HFF-Myc (cell line): ENCODE data around the gene CFAP251.
"Not testable (repeated sequence)": the region's sequence is repeated elsewhere in the genome, so short reads cannot be mapped to it uniquely, and the experiment has no call there.

Experiments used
- DNase-seq: peaks from one replicate; pipeline ENCODE4 v3.0.0-alpha.2; 2011; ENCODE audit warnings: low read depth; ENCODE audit errors: extremely low read depth
- H3K4me3 ChIP-seq: replicated peaks from 2 replicates; pipeline ENCODE4 v1.5.1; 2011; ENCODE audit warnings: low read depth, mild to moderate bottlenecking, control low read depth, low read length
- TF ChIP-seq, protein P1 (sequence below): IDR thresholded peaks from 2 replicates; pipeline ENCODE4 v1.5.1; 2012; ENCODE audit warnings: mild to moderate bottlenecking, low read depth, low read length, control low read depth; ENCODE audit errors: missing control alignments

CFAP251 gene

DNA sequence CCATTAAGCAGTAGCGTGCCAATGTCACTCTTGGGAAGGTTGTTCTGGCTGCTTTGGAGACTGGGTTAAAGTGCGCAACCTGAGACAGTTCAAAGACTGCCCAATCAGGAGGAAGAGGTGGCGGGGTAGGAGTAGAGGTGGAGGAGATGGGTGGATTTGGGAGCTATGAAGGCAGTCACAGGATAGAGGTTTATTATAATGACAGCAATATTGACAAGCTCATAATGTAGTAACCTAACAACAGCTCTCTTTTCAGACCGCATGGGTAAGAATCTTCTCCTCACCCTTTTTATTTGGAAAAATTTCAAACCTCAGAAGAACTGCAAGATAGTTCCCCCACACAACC is 35.1 kb upstream of the CFAP251 start:
- H3K4me3 ChIP-seq, result no peak overlapping the region
- TF ChIP-seq, protein P1, sequence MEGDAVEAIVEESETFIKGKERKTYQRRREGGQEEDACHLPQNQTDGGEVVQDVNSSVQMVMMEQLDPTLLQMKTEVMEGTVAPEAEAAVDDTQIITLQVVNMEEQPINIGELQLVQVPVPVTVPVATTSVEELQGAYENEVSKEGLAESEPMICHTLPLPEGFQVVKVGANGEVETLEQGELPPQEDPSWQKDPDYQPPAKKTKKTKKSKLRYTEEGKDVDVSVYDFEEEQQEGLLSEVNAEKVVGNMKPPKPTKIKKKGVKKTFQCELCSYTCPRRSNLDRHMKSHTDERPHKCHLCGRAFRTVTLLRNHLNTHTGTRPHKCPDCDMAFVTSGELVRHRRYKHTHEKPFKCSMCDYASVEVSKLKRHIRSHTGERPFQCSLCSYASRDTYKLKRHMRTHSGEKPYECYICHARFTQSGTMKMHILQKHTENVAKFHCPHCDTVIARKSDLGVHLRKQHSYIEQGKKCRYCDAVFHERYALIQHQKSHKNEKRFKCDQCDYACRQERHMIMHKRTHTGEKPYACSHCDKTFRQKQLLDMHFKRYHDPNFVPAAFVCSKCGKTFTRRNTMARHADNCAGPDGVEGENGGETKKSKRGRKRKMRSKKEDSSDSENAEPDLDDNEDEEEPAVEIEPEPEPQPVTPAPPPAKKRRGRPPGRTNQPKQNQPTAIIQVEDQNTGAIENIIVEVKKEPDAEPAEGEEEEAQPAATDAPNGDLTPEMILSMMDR, result no peak
- DNase-seq, result no peak

DNA sequence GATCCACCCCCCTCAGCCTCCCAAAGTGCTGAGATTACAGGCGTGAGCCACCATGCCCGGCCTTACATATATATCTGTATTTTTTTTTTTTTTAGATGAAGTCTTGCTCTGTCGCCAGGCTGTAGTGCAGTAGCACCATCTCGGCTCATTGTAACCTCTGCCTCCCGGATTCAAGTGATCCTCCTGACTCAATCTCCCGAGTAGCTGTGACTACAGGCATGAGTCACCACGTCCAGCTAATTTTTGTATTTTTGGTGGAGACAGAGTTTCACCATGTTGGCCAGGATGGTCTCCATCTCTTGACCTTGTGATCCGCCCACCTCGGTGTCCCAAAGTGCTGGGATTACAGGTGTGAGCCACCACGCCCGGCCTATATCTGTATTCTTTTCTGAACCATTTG is 33.3 kb upstream of the CFAP251 start:
- not testable (repeated sequence) for DNase-seq, H3K4me3 ChIP-seq

DNA sequence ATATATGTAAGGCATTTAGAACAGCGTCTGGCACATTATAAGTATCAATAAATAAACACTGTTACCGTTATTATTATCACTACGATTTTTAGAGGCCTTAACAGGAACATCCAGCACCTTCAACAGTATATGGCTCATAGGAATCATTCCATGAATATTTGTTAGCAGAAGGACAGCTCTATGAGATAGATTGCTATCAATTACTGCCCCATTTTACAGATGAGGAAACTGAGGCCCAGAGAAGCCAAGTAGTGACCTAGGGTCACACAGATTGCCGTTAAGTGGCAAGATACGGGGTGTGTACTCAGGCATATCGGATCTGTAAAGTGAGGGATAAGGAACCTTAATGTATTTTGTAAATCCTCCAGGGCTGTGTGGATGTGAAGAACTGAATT is 30.3 kb upstream of the CFAP251 start:
- TF ChIP-seq, protein P1, result no peak

DNA sequence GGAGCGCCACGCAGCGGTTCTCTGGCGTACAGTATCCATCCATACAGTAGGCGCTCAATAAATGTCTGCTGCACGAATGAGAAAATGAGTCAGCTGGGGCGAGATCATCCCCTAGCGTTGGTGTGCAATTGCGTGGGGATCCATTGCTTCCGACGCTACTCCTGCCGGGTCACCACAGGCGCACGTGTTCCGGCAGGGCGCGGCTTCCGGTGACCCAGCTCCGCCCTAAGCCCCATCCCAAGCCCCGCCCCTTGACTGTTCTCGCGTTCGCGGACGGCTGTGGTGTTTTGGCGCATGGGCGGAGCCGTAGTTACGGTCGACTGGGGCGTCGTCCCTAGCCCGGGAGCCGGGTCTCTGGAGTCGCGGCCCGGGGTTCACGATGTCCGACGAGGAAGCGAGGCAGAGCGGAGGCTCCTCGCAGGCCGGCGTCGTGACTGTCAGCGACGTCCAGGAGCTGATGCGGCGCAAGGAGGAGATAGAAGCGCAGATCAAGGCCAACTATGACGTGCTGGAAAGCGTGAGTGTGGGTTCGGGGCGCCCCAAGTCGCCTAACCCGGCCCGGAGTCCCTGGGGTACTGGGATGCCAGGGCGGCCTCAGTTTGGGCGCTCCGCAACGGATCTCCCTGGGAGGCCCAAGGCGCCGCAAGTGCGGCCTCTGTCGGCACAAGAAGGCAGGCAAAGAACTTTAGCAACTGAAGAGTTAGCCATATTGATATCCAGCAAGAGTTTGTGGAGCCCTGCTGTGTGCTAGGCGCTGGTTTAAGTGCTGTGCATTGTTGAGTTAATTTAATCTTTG is 29.7 kb upstream of the CFAP251 start, which contains the start of gene PSMD9:
Gene PSMD9 (plus strand): TSS at position 313 of the 796 bp plus-strand sequence. CDS start 67 bp downstream, at position 380.
- peak within 1 kb of the TSS; percentile 80 for H3K4me3 ChIP-seq
- TF ChIP-seq, protein P1, result peak; percentile 78
- DNase-seq, result peak; percentile 93

More for the DNA sequence above, 30.3 kb upstream of the CFAP251 start:
- no peak for DNase-seq
- peak overlapping the region; percentile 80 for H3K4me3 ChIP-seq

DNA sequence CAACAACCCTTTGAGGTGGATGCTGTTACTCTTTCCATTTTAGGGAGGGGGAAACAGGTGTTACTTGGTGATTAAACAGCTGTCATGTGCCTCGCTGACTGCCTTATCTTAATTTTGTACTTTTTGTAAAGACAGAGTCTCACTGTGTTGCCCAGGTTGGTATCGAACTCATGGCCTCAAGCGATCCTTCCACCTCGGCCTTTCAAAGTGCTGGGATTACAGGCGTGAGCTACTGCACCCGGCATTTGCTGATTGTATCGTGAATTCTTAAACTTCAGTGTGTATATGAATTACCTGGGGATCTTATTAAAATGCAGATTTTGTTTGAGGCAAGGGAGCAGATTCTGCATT is 29.1 kb upstream of the CFAP251 start:
- H3K4me3 ChIP-seq, result peak overlapping the region; percentile 80
- TF ChIP-seq, protein P1, result no peak
- DNase-seq, result no peak

DNA sequence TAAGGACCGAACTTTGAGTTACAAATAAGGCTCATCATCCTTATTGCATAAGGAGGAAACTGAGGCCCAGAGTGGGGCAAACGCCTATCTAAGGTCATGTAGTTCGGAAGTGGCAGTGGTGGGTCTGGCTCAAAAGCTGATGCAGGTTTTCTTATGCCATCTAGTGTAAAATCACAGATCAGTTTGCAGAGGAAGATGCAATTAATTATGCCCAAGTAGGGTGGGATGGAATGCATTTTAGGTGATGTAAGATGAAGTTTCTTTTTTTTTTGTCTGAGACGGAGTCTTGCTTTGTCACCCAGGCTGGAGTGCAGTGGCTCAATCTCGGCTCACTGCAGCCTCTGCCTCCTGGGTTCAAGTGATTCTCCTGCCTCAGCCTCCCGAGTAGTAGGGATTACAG is 28.7 kb upstream of the CFAP251 start:
- H3K4me3 ChIP-seq, result peak overlapping the region; percentile 80
- DNase-seq, result not testable (repeated sequence)

DNA sequence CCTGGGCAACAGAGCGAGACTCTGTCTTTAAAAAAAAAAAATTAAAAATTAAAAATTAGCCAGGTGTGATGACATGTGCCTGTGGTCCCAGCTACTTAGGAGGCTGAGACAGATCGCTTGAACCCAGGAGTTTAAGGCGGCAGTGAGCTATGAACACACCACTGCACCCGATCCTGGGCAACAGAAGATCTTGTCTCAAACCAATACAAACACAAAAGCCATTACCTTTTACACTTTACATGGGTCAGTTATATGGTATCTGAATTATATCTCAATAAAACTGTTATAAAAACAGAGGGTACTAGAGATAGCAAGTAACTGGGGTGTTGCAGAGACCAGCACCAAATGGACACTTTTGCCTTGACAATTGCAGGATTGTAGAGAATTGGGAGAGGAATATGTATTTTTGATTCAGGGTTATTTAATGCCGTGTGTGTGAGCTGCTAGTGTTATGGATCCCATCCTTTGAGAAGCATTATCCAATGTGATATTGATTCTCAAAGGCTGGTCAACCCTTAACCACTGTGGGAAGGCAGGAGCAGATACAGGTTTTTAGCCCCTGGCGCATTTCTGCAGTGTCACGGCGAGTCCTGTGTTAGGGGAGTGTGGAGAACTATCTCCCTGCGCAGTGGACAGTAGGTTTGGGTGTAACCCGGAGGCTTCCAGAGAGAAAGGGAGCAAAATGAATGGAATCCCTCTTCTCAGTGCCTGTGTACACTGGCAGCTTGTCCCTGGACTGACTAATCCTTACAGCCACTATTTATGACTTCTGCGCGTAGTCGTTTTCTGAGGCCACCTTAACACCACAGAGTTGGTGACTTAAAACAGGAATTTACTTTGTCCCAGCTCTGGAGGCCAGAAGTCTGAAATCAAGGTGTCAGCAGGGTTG is 25.5 kb upstream of the CFAP251 start:
- DNase-seq, result no peak
- TF ChIP-seq, protein P1, result no peak
- no peak overlapping the region for H3K4me3 ChIP-seq
